ENCODE measurements around the gene AKNA. TPM values are rescaled to one million over a fixed set of nuclear protein-coding genes. Genes with fewer than 3 reads are reported as not detected.

AKNA gene
- total RNA-seq, 1 donor from 2014 or later = 6.3 TPM

- peak; percentile 12 for DNase-seq
- H3K27me3 ChIP-seq (ENCODE audit: low read depth) = no peaks in the 10 kb centered on the region
- H3K36me3 ChIP-seq = peaks cover 24% of the 10 kb centered on the region
- intact Hi-C loops (cut with micrococcal nuclease) = loop anchor here (5.0 kb wide), 2 partner anchors 183 to 208 kb away; no protein-coding TSS in a partner anchor
- TF ChIP-seq, protein P1, sequence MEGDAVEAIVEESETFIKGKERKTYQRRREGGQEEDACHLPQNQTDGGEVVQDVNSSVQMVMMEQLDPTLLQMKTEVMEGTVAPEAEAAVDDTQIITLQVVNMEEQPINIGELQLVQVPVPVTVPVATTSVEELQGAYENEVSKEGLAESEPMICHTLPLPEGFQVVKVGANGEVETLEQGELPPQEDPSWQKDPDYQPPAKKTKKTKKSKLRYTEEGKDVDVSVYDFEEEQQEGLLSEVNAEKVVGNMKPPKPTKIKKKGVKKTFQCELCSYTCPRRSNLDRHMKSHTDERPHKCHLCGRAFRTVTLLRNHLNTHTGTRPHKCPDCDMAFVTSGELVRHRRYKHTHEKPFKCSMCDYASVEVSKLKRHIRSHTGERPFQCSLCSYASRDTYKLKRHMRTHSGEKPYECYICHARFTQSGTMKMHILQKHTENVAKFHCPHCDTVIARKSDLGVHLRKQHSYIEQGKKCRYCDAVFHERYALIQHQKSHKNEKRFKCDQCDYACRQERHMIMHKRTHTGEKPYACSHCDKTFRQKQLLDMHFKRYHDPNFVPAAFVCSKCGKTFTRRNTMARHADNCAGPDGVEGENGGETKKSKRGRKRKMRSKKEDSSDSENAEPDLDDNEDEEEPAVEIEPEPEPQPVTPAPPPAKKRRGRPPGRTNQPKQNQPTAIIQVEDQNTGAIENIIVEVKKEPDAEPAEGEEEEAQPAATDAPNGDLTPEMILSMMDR (IDR thresholded peaks at IDR 0.05; ENCODE audit: borderline replicate concordance) = no peak
- no peak overlapping the region for H3K27ac ChIP-seq (replicated peaks)
- H3K4me1 ChIP-seq = no peaks in the 10 kb centered on the region
- no peak overlapping the region for H3K4me3 ChIP-seq
- peaks cover 8% of the 10 kb centered on the region for H3K9me3 ChIP-seq (replicated peaks)
Measured at GRCh38 chr9:114289571-114290481, 98.0 kb downstream of the AKNA start.

GRCh38 chr9:114289106-114289505, 98.7 kb downstream of the AKNA start:
- peak; percentile 9 for DNase-seq
- intact Hi-C loops (cut with micrococcal nuclease) = no loop called here
- no peaks in the 10 kb centered on the region for H3K27me3 ChIP-seq (ENCODE audit: low read depth)

GRCh38 chr9:114288193-114289091, 99.3 kb downstream of the AKNA start:
- peaks cover 13% of the 10 kb centered on the region for H3K36me3 ChIP-seq
- peak; percentile 9 for DNase-seq
- no peaks in the 10 kb centered on the region for H3K4me1 ChIP-seq
- TF ChIP-seq, protein P1 (IDR thresholded peaks at IDR 0.05; ENCODE audit: borderline replicate concordance) = no peak
- no peaks in the 10 kb centered on the region for H3K9me3 ChIP-seq (replicated peaks)
- intact Hi-C loops (cut with micrococcal nuclease) = no loop called here
- no peaks in the 10 kb centered on the region for H3K27me3 ChIP-seq (ENCODE audit: low read depth)
- H3K4me3 ChIP-seq = no peak overlapping the region
- H3K27ac ChIP-seq (replicated peaks) = no peak overlapping the region

More at GRCh38 chr9:114289106-114289505, 98.7 kb downstream of the AKNA start:
- H3K27ac ChIP-seq (replicated peaks) = no peak overlapping the region
- H3K4me1 ChIP-seq = no peaks in the 10 kb centered on the region
- peaks cover 16% of the 10 kb centered on the region for H3K36me3 ChIP-seq
- TF ChIP-seq, protein P1 (IDR thresholded peaks at IDR 0.05; ENCODE audit: borderline replicate concordance) = no peak
- H3K9me3 ChIP-seq (replicated peaks) = peaks cover under 1% of the 10 kb centered on the region
- no peak overlapping the region for H3K4me3 ChIP-seq

GRCh38 chr9:114287763-114288192, 100.0 kb downstream of the AKNA start:
- peaks cover 8% of the 10 kb centered on the region for H3K36me3 ChIP-seq
- DNase-seq = peak; percentile 12
- intact Hi-C loops (cut with micrococcal nuclease) = no loop called here
- H3K27ac ChIP-seq (replicated peaks) = no peak overlapping the region
- no peaks in the 10 kb centered on the region for H3K4me1 ChIP-seq
- TF ChIP-seq, protein P1 (IDR thresholded peaks at IDR 0.05; ENCODE audit: borderline replicate concordance) = no peak
- H3K4me3 ChIP-seq = no peak overlapping the region
- H3K27me3 ChIP-seq (ENCODE audit: low read depth) = no peaks in the 10 kb centered on the region
- H3K9me3 ChIP-seq (replicated peaks) = no peaks in the 10 kb centered on the region

DNA sequence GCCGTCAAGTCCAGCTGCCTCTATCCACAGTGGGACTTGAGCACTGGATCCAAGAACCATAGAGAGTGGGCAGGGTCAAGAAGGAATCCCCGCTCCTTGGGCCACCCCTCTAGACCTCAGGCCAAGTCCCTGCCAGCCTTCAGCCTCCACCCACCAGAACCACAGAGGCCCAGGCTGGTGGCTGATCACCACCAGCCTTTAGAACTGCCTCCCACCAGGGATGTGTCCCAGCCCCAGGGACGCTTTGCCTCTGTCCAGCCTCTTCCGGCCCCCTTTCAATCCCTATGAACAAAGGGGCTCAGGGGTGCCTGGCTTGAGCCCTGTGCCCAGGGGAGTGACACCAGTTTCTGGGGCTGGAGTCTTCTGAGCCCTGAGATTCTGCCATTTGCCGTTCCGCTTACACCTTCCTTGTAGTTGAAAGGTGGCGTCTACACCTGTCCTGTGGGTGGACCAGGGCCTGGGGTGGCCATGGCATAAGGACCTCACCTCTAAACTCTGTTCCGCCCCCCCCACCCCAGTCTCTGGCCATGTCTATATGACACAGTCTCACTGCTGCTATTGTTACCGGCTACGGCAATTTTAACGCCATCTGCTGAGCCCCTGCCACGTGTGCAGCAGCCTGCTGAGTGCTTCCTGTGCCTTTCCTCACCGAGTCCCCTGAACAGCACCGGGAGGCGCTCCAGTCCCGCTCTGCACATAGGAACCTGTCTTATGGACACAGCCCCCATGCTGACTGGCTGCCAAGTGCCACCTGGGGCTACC, 100.6 kb downstream of the AKNA start:
- TF ChIP-seq, protein P1 (IDR thresholded peaks at IDR 0.05; ENCODE audit: borderline replicate concordance) = no peak
- Histone ChIP-seq H3K27me3 (ENCODE audit: low read depth) (no peaks in the 10 kb centered on the region), H3K27ac (replicated peaks) (no peak overlapping the region), H3K36me3 (peaks cover 2% of the 10 kb centered on the region), H3K9me3 (replicated peaks) (no peaks in the 10 kb centered on the region), H3K4me1 (no peaks in the 10 kb centered on the region), H3K4me3 (no peak overlapping the region)
- peak; percentile 8 for DNase-seq
- intact Hi-C loops (cut with micrococcal nuclease) = no loop called here
